Osteoblast (primary cell): ENCODE measurements around the gene TMEM101. TPM values are rescaled to one million over a fixed set of nuclear protein-coding genes. Genes with fewer than 3 reads are reported as not detected.
"Not testable (repeated sequence)": the region's sequence is repeated elsewhere in the genome, so short reads cannot be mapped to it uniquely, and the experiment has no call there.

Experiments used
- DNase-seq: peaks from one replicate; pipeline ENCODE4 v3.0.0; 2011; ENCODE audit warnings: low spot score, mixed read lengths; ENCODE audit not compliant: insufficient read length; ENCODE audit errors: missing footprints
- H2AFZ ChIP-seq: 2 replicates; pipeline ENCODE4 v1.6.0; 2011; ENCODE audit warnings: mild to moderate bottlenecking, low read length
- H3K27ac ChIP-seq: 2 replicates; pipeline ENCODE4 v1.5.1; 2011; ENCODE audit warnings: mild to moderate bottlenecking, low read depth, low read length, moderate library complexity
- H3K27me3 ChIP-seq: 2 replicates; pipeline ENCODE4 v1.6.0; 2012; ENCODE audit warnings: mild to moderate bottlenecking, control low read depth, inconsistent platforms, low read length, moderate library complexity; ENCODE audit not compliant: insufficient read depth
- H3K36me3 ChIP-seq: 2 replicates; pipeline ENCODE4 v1.5.1; 2011; ENCODE audit warnings: mild to moderate bottlenecking, low read length, control low read depth, moderate library complexity; ENCODE audit not compliant: insufficient read depth
- H3K4me1 ChIP-seq: 2 replicates; pipeline ENCODE4 v1.5.1; 2011; ENCODE audit warnings: mild to moderate bottlenecking, low read length, control low read depth, moderate library complexity; ENCODE audit not compliant: insufficient read depth
- H3K4me2 ChIP-seq: 2 replicates; pipeline ENCODE4 v1.6.0; 2011; ENCODE audit warnings: mild to moderate bottlenecking, low read length; ENCODE audit not compliant: insufficient read depth
- H3K4me3 ChIP-seq: fragments of 200-600 bp; sonication (generic); 3 replicates; pipeline ENCODE4 v1.5.1; 2012; ENCODE audit warnings: mild to moderate bottlenecking, low read length, inconsistent platforms; ENCODE audit not compliant: insufficient read depth
- H3K79me2 ChIP-seq: 2 replicates; pipeline ENCODE4 v1.6.0; 2012; ENCODE audit warnings: mild to moderate bottlenecking, low read length, control low read depth, inconsistent platforms; ENCODE audit not compliant: insufficient read depth
- H3K9me3 ChIP-seq: 2 replicates; pipeline ENCODE4 v1.5.1; 2011; ENCODE audit warnings: low read depth, low read length, control low read depth
- H4K20me1 ChIP-seq: 2 replicates; pipeline ENCODE4 v1.6.0; 2012; ENCODE audit warnings: mild to moderate bottlenecking, low read length, control low read depth; ENCODE audit not compliant: insufficient read depth
- CTCF ChIP-seq: IDR thresholded peaks from 2 replicates; pipeline ENCODE4 v1.5.1; 2011; ENCODE audit warnings: mild to moderate bottlenecking, low read depth, low read length, moderate library complexity; ENCODE audit errors: extremely low read depth
- total RNA-seq: library from RNA; depleted of rRNA; stranded (reverse); fragments of >200 nt; gene quantifications from 2 replicates; pipeline ENCODE4 v1.2.3, GENCODE V29; 2012

Gene TMEM101
- total RNA-seq, 1 donor, result 47.8 TPM

- Histone ChIP-seq H3K4me2 (no peak overlapping the region), H3K79me2 (peaks cover 51% of the 10 kb centered on the region), H3K4me3 (no peak overlapping the region), H3K9me3 (no peaks in the 10 kb centered on the region), H3K27me3 (no peaks in the 10 kb centered on the region), H3K4me1 (peaks cover 12% of the 10 kb centered on the region), H2AFZ (no peak overlapping the region), H3K36me3 (peaks cover 32% of the 10 kb centered on the region), H4K20me1 (peaks cover 33% of the 10 kb centered on the region), H3K27ac (no peak overlapping the region)
- DNase-seq, result peak; percentile 19
- no peak for TF ChIP-seq CTCF
These were observed 23.8 kb upstream of the TMEM101 start for GRCh38 chr17:44038604-44039011.

- Histone ChIP-seq H3K36me3 (peaks cover 40% of the 10 kb centered on the region), H3K9me3 (no peaks in the 10 kb centered on the region), H3K27me3 (no peaks in the 10 kb centered on the region), H2AFZ (no peak overlapping the region), H4K20me1 (peaks cover 23% of the 10 kb centered on the region), H3K4me3 (no peak overlapping the region), H3K4me1 (peaks cover 3% of the 10 kb centered on the region), H3K4me2 (no peak overlapping the region), H3K79me2 (peaks cover 46% of the 10 kb centered on the region), H3K27ac (no peak overlapping the region)
- no peak for TF ChIP-seq CTCF
- DNase-seq, result peak; percentile 39
These were observed 22.7 kb upstream of the TMEM101 start for GRCh38 chr17:44037471-44037870.

GRCh38 chr17:44034688-44035087 lies 19.9 kb upstream of the TMEM101 start:
- not testable (repeated sequence) for H3K4me1 ChIP-seq, H3K4me3 ChIP-seq, H3K27me3 ChIP-seq, H2AFZ ChIP-seq, H3K27ac ChIP-seq, DNase-seq, H4K20me1 ChIP-seq, H3K4me2 ChIP-seq, H3K9me3 ChIP-seq
- Histone ChIP-seq H3K36me3 (peaks cover 56% of the 10 kb centered on the region), H3K79me2 (peaks cover 19% of the 10 kb centered on the region)

- DNase-seq, result peak; percentile 52
- Histone ChIP-seq H3K4me3 (no peak overlapping the region), H3K4me1 (no peaks in the 10 kb centered on the region), H3K4me2 (no peak overlapping the region), H3K27ac (no peak overlapping the region), H3K36me3 (peaks cover 62% of the 10 kb centered on the region), H3K9me3 (no peaks in the 10 kb centered on the region), H3K27me3 (no peaks in the 10 kb centered on the region), H3K79me2 (peaks cover 19% of the 10 kb centered on the region), H4K20me1 (peaks cover 5% of the 10 kb centered on the region), H2AFZ (no peak overlapping the region)
- no peak for TF ChIP-seq CTCF
These were observed 19.2 kb upstream of the TMEM101 start for GRCh38 chr17:44033861-44034408.
